SK-N-DZ (cell line): ENCODE measurements around the gene RSU1.

Experiments used
- DNase-seq: peaks from one replicate; pipeline ENCODE4 v3.0.0-alpha.2; 2015; ENCODE audit warnings: low spot score

RSU1 gene

GRCh38 chr10:16742165-16742960, 74.9 kb downstream of the RSU1 start:
- DNase-seq: no peak

DNA sequence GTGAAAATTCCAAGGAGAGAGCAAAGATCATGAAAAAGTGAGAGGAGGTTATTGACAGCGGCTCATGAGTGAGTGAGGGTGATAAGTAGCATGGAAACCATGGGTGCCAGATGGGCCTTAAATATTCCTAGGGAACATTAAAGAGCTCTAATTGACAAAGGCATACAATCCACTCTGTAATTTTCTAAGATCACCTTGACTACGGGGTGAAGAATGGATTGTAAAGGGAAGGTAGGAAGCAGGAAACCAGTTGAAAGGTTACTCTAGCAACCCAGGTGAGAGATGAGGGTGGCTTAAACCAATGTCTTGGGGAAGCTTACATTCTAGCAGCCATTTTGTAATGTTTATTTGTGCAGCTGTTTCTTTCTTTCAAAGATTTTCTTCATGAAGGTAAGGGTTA, 75.7 kb downstream of the RSU1 start:
- DNase-seq: no peak

- no peak for DNase-seq
Measured at GRCh38 chr10:16737420-16737819, 79.8 kb downstream of the RSU1 start.

DNA sequence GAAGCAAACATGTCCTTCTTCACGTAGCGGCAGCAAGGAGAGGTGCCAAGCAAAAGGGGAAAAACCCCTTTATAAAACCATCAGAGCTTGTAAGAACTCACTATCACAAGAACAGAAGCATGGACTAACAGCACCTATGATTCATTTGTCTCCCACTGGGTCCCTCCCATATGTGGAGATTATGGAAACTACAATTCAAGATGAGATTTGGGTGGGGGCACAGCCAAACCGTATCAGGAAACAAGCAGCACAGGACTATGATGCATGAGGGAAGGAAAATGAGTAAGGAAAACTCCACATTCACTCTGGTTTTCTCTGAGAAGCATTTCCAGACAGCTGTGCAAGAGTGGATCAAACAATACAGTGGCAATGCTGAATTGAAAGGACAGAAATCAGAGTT, 81.6 kb downstream of the RSU1 start:
- no peak for DNase-seq

GRCh38 chr10:16732376-16732775, 84.8 kb downstream of the RSU1 start:
- DNase-seq: no peak

- no peak for DNase-seq
Measured at GRCh38 chr10:16728266-16728665, 89.0 kb downstream of the RSU1 start.

DNA sequence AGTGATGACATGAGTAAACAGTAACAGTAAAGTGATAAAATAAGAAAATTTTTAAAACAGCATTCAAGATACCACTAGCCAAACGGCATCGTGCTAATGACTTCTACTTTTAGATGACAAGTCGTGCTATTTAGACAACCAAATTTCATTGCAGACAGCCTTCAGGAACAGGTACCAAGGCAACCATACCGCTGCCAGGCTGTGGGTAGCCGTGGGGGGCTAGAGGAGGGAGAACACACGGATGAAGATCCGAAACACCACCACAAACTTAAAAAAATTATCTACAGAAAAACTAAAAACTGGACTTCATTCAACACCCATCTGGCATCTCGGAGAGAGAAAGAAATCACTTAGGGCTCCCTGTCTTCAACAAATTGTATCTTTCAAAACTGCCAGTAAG, 89.6 kb downstream of the RSU1 start:
- no peak for DNase-seq

GRCh38 chr10:16724509-16724908, 92.7 kb downstream of the RSU1 start:
- DNase-seq: no peak

DNA sequence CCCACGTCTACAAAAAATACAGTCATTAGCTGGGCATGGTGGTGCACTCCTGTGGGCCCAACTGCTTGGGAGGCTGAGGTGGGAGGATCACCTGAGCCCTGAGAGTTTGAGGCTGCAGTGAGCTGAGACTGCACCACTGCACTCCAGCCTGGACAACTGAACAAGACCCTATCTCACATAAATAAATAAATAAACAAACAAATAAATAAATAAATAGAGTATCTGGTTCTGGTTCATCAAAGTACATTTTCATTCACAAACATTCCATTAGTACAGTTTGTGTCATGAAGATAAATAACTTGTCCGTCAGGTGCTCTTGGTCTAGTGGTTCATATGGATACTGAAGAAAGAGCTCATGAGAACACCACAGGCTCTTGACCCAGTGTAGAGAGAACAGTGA, 96.4 kb downstream of the RSU1 start:
- no peak for DNase-seq

DNA sequence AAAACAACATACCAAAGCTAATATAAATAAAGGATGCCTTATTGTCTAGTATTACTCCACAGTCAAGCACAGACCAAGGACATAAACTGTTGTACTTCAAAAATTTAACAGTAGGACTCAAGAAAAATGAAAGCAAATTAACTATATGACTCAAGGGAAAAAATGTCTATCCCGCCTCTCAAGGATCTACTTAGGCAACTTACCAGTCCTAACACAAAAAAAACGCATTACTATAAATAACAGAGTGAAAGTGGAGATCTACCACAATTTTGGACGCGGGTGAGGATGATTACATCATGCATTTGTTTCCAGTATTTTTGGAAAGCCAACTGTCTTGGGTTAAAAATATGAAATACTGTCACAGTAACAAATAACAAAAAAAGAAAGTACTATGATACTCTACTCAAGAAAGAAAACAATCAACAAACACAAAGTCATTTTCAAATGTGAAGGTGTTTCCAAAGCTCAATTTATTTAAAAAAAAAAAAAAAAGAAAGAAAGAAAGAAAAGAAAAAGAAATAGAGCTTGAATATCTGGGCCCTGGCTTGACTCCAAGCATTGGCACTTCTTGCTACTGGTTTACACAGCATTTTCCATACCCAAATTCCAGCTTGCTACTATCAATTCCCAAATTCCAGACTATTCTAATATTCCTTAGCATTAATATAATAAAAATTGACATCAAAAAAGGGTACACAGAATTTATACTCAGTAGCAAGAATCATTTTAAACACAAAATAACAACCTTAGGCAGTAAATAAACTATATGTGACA, 99.4 kb downstream of the RSU1 start:
- no peak for DNase-seq

- no peak for DNase-seq
Measured at GRCh38 chr10:16716051-16716450, 101.2 kb downstream of the RSU1 start.

GRCh38 chr10:16713290-16713689, 103.9 kb downstream of the RSU1 start:
- DNase-seq: no peak

GRCh38 chr10:16712883-16713282, 104.3 kb downstream of the RSU1 start:
- DNase-seq: no peak

GRCh38 chr10:16700331-16700730, 116.9 kb downstream of the RSU1 start:
- DNase-seq: no peak

GRCh38 chr10:16699435-16700057, 117.7 kb downstream of the RSU1 start:
- DNase-seq: peak; percentile 94

- DNase-seq: peak; percentile 5
Measured at GRCh38 chr10:16698461-16698860, 118.8 kb downstream of the RSU1 start.

DNA sequence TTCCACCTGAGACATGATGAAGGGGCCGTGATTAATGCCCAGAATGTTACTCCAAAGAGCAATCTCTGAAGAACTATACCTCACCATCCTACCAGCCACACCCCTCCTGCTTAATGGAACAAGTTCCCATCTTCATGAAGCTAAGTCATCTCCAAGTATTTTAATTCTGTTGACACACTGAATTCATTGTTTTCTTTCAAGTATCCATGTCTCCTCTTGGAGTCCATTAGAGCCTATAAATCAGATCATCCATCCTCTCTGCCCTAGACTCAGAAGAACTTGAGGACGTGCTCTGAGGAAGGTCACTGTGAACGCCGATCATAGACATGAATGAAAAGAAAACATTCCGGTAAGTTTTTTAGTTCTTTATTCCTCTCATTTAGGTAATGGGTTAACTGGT, 126.8 kb downstream of the RSU1 start:
- DNase-seq: no peak

DNA sequence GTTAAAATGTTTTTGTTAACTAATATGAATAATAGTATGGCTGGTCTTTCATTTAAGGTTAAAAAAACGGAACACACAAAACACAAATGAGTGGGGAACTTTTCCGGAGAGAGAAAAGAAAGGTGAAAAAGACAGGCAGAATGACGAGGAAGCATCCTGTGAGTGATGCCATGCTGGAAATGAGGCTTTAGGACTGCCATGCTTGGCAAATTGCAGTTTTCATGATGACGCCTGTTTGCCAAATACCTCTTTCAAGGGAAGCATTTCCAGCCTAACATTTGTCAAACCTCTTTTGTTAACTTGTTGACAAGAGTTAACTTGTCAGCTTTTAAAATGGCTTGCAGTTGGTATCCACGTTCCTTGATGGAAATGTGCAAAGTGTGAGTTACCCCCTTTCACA, 127.5 kb downstream of the RSU1 start:
- no peak for DNase-seq

GRCh38 chr10:16689227-16689626, 128.0 kb downstream of the RSU1 start:
- no peak for DNase-seq

GRCh38 chr10:16686054-16686902, 130.9 kb downstream of the RSU1 start:
- DNase-seq: no peak

DNA sequence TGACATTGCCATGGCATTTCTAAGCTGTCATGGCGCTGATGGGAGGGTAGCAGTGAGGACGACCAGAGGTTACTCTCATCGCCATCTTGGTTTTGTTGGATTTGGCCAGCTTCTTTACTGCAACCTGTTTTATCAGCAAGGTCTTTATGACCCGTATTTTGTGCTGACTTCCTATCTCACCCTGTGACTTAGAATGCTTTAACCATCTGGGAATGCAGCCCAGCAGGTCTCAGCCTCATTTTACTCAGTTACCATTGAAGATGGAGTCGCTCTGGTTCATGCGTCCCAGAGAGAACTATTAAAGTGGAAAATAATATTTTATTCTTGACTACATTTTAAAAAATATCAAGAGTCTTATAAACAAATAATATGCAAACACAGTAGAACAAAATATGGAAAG, 131.7 kb downstream of the RSU1 start:
- no peak for DNase-seq

GRCh38 chr10:16681521-16681920, 135.7 kb downstream of the RSU1 start:
- no peak for DNase-seq
